HG03066 (cell line): ENCODE results near the gene RNF220.
A peak's percentile ranks its signal among the peaks of the same experiment; 100 is the strongest.

Source experiments
- ATAC-seq: cut with Tn5 transposase; IDR thresholded peaks from one replicate; pipeline ENCODE4 v1.9.1; 2021; ENCODE audit warnings: low read depth; ENCODE audit not compliant: unreplicated experiment

Gene RNF220

GRCh38 chr1:44672254-44672955 lies 267.4 kb downstream of the RNF220 start:
- no peak for ATAC-seq

GRCh38 chr1:44672961-44673674 lies 268.1 kb downstream of the RNF220 start:
- ATAC-seq = no peak

GRCh38 chr1:44673675-44674112 lies 268.6 kb downstream of the RNF220 start:
- ATAC-seq = peak; percentile 6

GRCh38 chr1:44674113-44675000 lies 269.3 kb downstream of the RNF220 start, which contains the start of the genes ARMH1 and TMEM53:
Gene ARMH1, plus strand, starts transcription at chr1:44674714. Its CDS starts 14,984 bp downstream, at chr1:44689698.
Gene TMEM53, minus strand, starts transcription at chr1:44674481. Its CDS starts 90 bp downstream, at chr1:44674391.
- peak; percentile 86 for ATAC-seq

GRCh38 chr1:44675186-44675585 lies 270.1 kb downstream of the RNF220 start:
- no peak for ATAC-seq

GRCh38 chr1:44676484-44677200 lies 271.6 kb downstream of the RNF220 start:
- no peak for ATAC-seq

GRCh38 chr1:44677201-44677766 lies 272.2 kb downstream of the RNF220 start:
- ATAC-seq = no peak

- ATAC-seq = no peak
Observed at GRCh38 chr1:44678120-44678519, 273.1 kb downstream of the RNF220 start.

- ATAC-seq = no peak
Observed at GRCh38 chr1:44678626-44679025, 273.6 kb downstream of the RNF220 start.

GRCh38 chr1:44679468-44679867 lies 274.4 kb downstream of the RNF220 start:
- ATAC-seq = no peak

- no peak for ATAC-seq
Observed at GRCh38 chr1:44681905-44682882, 277.1 kb downstream of the RNF220 start.

GRCh38 chr1:44682883-44683265 lies 277.8 kb downstream of the RNF220 start:
- ATAC-seq = no peak

- peak; percentile 84 for ATAC-seq
Observed at GRCh38 chr1:44684525-44684924, 279.5 kb downstream of the RNF220 start.

- ATAC-seq = no peak
Observed at GRCh38 chr1:44685218-44685617, 280.2 kb downstream of the RNF220 start.

- no peak for ATAC-seq
Observed at GRCh38 chr1:44685881-44686280, 280.8 kb downstream of the RNF220 start.

GRCh38 chr1:44688760-44689446 lies 283.8 kb downstream of the RNF220 start:
- no peak for ATAC-seq

- ATAC-seq = no peak
Observed at GRCh38 chr1:44689447-44689765, 284.4 kb downstream of the RNF220 start.

- no peak for ATAC-seq
Observed at GRCh38 chr1:44693159-44693558, 288.1 kb downstream of the RNF220 start.
